GM20431 (cell line): Measurements from ENCODE around the gene RPS6KA2.

Experiments used
- in situ Hi-C: fragments of 300-500 bp; cut with MseI, MboI; formaldehyde crosslinking; loops from one replicate; pipeline ENCODE4 v1.15.0; 2020; ENCODE audit warnings: low sequenced_read_pairs; ENCODE audit not compliant: unreplicated experiment

The RPS6KA2 gene

DNA sequence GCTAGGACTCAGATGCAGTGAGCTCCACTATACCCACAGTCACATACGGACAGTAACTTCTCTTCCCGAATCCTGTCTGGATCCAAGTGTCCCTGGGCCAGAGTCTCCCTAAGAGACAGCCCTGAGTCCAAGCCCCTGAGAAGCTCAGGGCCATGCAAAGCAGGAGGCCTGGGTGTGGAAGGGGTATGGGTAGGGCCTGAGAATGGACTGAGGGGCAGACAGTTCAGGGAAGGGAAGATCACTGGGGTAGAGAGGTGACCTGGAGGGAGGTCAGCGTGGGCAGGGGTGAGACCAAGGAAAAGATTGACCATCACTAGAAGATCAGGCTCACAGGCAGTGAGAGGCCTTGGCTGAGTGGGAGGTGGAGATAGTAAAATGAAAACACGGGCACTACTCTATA lies 8.8 kb downstream of the RPS6KA2 start:
- in situ Hi-C loops = no loop called here

DNA sequence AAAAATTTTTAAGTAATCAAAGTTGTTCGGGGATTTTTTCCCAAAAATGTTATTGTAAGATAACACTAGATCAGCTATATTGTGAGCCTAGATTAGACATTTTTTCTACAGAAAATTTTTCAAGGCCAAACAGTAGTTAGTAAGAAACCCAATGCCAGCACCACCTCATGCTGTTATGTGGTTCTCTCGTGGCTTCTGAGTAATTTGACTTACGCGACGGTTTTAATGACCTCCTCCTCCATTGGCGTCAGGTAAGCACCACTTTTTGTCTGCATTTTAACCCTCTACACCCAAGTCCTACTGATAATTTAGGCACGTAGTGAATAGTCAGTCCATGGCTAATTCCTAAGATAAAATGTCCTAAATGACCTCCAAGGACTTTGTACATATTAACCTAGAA lies 9.7 kb downstream of the RPS6KA2 start:
- in situ Hi-C loops = no loop called here

DNA sequence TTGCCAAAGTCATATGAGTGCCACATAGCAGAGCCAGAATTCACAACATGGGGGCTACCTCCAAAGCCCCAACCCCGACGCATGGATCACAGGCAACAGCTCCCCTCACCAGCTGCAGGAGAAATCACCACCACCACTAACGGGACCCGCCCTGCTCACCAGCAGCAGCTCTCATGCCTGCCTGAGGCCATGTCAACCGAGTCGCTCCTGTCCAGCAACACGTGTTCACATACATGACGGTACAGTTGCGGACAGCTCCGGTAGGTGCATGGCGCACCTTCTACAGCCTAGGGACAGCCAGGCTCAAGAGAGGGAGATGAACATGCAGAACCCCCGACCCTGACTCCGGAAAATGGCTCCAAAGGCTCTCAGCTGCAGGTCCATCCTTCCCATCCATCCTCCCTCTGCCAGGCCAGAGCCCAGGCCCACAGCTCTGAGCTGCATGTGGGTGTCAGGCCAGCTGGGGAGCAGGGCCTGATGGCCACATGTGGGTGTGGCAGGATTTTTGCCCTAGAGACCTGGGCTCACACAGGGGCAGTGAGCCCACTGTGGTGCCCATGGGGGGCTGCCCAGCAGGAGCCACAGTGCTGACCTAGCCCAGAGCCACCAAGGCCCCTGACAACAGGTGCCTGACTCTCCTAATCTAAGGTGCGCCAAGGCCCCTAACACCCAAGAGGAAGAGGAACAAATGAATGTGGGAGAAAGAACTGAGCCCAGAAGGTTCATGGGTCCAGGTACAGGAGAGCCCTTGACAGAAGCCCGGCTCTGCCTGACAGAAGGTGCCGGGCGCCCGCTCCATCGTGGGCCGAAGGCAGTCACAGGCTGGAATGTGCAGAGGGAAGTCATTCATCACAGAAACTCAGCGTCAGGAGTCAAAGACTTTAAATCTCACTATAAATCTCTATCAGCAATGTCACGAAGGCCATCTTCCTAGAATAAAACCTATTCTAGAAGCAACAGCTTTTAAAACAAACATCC lies 10.5 kb downstream of the RPS6KA2 start:
- in situ Hi-C loops = no loop called here

DNA sequence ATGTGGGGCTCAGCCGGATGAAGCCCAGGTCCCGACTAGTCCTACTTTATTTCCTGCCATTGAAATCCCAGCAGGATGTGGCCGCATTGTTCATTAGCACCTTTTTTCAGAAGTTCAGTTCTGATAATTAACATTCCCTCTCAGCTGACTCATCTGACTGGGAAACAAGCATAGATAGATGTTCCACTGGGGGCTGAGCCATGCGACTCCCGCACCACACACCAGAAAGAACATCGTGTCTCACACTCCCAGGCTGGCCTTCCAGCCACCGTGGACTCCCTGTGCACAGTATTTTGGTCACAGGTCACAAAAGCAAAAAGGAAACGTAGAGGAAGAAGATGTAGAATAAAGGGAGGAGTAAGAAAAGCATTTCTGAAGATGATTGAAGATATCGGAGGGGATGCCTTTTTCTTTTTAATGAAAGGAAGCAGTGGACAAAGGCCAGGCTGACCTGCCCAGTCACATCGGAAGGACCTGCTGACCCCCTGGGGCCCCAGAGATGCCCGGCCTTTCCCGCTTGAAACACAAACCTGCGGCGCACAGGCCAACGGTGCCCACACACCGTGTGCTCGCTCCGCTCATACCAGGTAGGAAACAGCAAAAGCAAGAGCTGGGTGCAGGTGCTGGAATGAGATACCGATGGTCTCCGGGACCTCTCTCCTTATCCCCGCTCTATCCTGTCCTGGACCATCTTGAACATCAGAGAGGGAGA lies 11.8 kb downstream of the RPS6KA2 start:
- in situ Hi-C loops = no loop called here

DNA sequence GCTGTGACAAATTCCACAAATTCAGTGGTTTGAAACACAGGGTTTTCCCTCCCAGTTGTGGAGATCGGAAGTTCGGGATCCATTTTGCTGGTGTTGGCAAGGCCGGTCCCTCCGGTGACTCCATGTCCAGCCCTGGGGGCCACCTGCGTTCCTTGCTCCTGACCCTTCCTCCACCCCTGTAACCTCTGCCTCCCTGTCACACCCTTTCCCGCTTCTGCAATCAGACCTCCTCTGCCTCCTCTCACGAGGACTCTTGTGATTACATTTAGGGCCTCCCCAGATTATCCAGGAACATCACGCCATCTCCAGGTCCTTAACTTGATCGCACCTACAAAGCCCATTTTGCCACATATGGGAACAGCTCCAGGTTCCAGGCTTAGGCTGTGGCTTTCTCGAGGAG lies 12.5 kb downstream of the RPS6KA2 start:
- in situ Hi-C loops = no loop called here

DNA sequence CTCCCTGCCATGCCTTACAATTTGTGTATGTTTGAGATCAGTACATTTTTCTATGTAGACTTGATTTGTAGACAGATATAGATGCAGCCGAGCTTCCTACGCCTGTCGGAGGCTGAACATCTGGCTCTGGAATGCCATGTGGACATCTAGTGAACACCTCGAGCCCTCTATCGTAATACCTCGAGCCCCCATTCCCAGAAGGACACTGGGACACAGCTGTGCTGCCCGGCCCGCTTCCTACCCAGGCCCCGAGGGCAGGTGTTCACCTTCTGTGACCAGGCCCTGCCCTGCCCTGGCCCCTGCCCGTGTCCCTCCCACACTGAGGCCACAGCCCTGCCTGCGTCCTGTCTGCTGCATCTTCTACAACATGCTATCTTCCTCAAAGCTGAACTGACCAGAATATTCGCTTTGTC lies 12.9 kb downstream of the RPS6KA2 start:
- in situ Hi-C loops = no loop called here

DNA sequence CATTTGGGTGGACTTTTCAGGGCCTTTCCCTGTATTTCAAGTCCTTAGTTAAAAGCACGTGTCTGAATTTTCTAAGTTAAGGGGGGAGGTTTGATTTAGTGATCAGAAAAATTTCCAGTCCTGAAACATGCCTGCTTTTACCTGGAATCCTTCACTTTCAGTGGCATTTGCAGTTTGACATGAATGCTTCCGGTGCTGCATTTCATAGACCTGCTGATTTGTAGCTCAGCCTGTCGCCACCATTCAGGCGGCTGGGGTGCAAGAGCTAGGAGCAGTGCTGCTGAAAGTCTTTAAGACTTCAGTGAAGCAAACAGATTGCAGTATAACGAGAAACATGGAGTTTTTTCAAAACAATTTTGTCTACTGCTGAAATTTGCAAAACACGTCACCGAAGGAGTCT lies 14.0 kb downstream of the RPS6KA2 start:
- in situ Hi-C loops = no loop called here

DNA sequence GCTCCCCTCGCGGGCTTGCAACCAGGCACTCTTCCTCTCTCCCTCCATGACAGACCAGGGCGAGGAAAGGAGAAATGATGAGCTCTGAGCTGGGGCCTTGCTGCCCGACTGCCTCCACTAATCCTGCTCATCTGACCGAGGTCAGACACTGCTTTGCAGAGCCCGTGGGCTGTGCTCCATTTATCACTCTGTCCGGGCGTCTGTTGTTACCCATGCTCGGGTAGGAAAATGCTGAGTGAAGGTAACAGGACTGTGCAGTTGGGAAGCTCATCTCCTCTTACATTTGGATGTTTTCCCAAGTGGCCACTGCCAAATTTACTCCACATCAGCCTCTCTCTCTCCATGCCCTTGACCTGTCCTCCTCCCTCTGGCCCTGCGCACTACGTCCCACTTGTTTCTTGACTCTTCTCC lies 14.6 kb downstream of the RPS6KA2 start:
- in situ Hi-C loops = no loop called here

DNA sequence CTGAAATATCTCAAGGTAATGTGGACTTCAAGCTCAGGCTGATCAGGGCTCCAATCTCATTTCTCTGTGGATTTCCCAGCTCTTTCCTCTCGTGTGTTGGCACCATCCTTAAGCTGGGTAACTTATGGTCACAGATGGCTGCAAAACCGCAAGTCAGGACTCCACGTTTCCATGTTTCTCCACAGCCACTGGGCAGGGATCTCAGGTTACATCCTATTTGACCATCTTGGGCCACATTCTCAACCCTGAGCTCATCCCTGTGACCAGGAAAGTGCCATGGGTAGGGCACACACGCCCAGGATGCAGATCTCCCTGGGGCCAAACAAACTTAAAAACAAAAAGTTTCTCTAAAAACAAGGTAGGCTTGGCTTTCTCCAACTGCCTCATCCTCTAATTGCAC lies 15.4 kb downstream of the RPS6KA2 start:
- in situ Hi-C loops = no loop called here

DNA sequence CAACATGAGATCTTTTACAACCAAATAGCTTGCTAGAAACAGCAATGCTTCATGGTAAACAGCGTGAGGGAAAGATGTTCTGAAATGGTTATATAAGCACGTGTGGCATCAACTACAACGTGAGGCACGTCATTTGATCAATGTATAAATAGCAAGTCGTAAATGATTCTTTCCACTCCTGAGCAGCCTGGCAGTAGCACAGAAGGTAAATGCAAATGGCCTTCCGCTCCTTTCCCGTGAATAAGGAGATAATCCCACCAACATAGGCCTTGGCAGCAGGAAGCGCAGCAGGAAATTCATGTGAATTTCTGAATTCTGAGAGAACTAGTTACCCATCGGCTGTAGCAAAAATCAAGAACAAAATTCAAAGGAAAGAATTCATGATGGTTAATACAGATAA lies 17.0 kb downstream of the RPS6KA2 start:
- in situ Hi-C loops = no loop called here

DNA sequence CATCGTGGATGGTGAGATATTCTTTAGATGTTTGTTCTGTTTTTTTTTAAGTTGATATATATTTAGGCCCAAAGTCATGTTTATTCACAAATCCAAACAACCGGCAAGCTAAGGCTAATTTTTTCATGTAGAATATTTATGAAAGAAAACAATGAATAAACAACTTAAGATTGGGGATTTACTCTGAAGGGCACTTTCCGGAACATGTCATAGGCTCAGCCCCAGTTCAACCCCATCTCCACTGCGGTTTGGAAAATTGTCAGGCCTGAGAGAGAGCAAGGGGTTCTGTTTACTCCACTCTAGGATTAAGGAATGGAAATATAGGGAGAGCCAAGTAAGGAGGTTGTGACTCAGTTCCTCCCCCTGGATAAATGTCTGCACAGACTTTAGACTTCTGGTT lies 18.3 kb downstream of the RPS6KA2 start:
- in situ Hi-C loops = no loop called here

DNA sequence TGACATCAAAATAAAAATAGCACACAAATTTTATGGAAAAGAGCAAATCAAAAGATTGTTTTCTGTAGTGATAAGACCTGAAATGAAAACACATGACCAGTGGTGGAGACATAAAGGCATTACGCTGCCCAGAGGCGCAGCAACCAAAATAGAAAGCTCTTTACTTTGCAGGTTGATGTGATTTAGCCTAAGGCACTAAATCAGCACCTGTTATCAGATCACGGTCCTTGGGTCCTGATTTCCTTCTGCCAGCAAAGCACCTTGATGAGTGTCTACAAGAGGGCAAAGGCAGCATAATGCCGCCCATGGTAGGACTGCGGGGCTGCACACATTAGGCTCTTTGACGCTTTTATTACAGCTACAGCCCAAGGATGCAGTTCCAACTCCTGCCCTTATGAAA lies 21.3 kb downstream of the RPS6KA2 start:
- in situ Hi-C loops = no loop called here

DNA sequence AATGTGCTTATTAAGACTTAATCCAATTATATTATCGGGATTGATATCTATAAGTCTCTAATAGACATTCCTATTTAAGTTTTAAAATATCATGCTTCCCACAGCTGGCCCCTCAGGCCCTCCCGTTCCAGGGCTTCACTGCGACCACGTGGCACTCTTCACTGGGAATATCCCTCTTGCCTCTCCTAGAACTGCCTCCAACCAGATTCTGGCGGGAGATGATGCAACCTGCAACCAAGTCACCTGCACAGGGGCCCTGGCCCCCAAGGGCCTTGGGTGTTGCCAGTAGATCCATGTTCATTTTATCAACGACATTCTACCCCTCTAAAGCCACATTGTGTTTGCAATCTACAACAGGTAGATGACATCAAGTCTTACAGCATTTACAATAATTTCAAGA lies 22.1 kb downstream of the RPS6KA2 start:
- in situ Hi-C loops = no loop called here

DNA sequence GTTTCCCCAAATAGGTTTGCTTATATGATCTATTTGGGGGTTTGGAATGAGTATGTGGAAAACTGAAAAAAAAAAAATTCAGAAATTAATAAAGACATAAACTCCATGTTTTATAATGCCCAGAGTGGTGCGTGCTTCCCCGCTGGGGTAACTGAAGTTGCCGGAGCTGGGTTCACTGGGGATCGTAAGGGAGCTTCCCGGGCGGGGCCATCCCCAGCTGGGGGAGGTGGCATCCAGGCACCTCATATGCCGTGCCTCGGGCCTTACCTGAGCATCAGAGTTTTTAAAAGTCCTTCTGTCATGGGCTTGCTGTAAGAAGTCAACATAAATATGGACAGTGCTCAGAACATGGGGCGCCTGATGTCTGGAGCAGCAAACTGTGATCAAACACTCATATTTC lies 22.7 kb downstream of the RPS6KA2 start:
- in situ Hi-C loops = no loop called here

DNA sequence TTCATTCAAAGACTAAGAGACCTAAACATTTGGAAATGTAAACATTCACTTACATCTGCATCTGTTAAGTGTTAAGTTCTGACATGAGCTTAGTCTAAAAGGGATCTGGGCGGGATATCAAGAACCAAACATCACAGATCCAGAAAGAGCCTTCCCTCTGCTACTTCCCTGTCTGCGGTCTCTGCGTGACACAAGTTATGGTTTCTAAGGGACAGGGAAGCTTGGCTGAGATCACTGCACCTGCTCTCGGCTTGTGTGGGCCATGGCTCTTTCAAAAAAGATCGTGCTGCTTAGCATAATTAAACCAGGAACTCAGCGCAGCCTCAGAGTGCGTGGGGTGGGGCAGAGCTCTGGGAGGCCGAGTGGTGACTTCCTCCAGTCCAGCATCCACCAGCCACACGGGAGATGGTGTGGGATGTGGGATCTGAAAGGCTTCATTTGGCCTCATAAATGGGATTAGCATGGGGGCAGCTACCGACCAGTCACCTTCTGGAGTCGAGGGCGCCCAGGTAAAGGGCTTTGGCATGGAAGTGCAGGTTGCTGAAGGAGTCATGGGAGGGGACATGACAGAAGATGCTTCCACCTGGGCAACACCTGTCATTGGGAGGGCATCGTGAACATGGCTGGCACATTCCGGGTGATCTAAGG lies 23.9 kb downstream of the RPS6KA2 start:
- in situ Hi-C loops = no loop called here

DNA sequence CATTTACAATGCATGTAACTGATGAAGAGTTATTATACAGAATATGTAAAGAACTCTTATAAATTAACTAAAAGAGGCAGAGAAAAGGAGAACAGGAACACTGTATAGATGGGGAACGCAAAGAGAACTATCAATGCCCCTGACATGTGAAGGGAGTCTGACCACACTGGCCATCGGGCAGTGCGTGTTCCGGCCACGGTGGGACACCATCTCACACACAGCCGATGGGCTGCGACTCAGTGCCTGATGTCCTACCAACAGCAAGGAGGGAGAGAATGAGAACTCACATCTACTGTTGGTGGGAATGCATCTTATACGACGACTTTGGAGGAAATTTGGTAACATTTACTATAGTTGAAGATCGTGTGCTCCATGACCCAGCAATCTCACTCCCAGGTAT lies 25.1 kb downstream of the RPS6KA2 start:
- in situ Hi-C loops = no loop called here

DNA sequence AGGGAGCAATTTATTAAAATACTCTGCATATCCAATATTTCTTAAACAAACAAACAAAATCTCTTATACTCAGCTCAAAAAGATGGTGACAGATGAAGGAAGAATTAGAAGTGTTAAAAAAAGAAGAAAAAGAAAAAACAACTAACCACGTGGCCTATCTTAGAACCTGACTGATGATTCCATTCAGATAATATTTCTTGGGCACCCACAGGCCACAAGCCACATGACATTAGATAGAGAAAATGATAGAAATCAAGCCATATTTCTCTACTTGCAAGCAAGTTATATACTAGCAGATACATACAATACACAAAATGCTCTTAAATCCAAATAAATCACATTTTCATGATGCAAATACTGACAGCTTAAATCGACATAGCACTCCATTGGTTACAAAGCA lies 26.1 kb downstream of the RPS6KA2 start:
- in situ Hi-C loops = no loop called here

DNA sequence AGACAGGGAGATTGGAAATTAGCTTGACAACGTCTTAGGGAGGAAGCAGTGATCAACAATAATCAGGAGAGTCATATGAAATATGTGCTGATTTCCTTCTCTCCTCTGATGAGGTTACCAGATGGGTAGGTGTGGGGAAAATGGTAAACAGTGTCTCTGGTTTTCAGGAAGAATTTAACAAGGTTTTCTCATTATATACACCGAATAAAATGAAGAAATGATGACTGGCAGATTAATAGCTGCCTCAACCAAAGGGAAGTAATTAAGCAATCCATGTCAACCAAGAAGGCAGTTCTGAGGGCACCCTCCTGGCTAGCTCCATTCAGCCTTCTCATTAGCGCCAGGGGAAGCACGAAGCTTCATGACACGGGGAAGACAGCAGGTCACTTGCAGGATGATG lies 27.8 kb downstream of the RPS6KA2 start:
- in situ Hi-C loops = no loop called here

DNA sequence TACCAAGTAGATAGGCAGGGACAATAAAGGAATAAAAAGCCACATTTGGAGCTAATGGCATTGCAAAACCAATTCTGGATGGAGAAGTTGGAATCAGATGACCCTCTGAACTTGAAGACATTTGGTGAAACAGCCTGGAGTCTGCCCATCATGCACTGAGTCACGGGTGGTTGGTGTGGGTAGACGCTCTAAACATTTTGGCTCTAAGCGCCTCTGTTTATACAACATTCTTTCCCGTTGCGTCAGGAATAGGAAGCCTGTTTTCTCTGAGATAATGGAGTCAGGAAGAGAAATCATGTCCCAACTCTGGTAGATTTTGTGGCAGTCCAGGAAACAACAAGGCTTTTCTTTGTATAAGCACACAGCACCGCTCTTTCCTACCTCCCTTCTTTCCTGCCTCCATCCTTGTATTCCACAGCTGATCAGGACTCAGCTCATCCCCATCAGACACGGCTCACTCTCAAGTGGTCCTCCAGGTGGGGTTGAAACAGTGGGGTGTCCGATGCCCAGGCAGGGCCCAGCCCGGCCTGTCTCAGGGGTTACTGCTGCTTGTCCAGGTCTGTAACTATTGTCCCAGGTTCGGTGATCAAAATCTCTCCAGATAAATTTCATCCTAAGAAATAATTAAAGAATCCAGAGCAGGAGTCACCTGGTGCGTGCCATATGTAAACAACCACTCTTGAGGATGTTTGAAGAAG lies 28.5 kb downstream of the RPS6KA2 start:
- in situ Hi-C loops = no loop called here

DNA sequence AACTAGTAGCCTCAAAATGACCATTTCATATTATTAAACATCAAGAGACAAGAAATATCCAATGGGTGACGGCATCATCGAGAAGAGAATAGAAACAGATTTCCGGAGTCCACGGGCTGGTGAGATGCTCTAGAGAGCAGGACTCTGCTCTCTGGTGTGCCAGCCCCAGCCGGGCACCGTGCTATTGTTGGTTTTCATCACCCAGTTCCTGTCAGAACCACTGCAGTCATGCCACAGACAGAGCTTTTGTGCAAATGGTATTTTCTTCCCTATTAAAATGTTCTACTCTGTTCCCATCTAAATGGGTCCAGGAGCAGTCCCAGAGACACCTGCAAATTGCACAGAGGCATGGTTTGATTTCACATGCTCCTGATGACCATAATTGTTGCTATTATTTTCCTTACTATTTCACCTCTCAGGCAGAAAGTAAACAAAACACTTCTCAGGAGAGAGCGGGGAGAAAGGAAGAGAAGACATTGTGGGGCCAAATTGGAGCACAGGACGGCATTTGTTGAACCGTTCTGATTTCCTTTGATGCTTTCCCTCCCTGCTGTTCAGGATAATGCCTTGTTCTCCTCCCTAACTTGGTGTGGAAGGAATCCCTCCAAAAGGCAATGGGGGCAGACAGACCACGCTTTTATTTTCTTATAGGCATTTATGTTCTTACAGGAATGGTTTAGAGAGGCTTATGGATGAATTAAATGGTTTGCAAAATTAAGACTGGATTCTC lies 29.2 kb downstream of the RPS6KA2 start:
- in situ Hi-C loops = no loop called here
